ENCODE data around the gene EQTN.

EQTN gene

GRCh38 chr9:27336126-27336525, 39.2 kb upstream of the EQTN start:
- no peaks in the 10 kb centered on the region for H3K36me3 ChIP-seq
- intact Hi-C loops (cut with DNase I; ENCODE audit: low total_unique reads), result no loop called here
- no peak for TF ChIP-seq CTCF (IDR thresholded peaks at IDR 0.05)
- H3K27ac ChIP-seq, result peak overlapping the region in 1 of 2 donors; percentile 66
- peaks cover 10 to 56% (median 48%) of the 10 kb centered on the region in 4 donors for H3K4me1 ChIP-seq
- H3K27me3 ChIP-seq, result no peaks in the 10 kb centered on the region
- DNase-seq, result no peak
- H3K4me3 ChIP-seq, result no peak overlapping the region
- H3K9me3 ChIP-seq, result no peaks in the 10 kb centered on the region

- Histone ChIP-seq H3K4me1 (peaks cover 7 to 45% (median 38%) of the 10 kb centered on the region in 4 donors), H3K36me3 (peaks cover 0 to 5% (median 3%) of the 10 kb centered on the region in 3 donors), H3K9me3 (no peaks in the 10 kb centered on the region), H3K27me3 (no peaks in the 10 kb centered on the region), H3K27ac (no peak overlapping the region), H3K4me3 (no peak overlapping the region)
- DNase-seq, result no peak
- no peak for TF ChIP-seq CTCF (IDR thresholded peaks at IDR 0.05)
- intact Hi-C loops (cut with DNase I; ENCODE audit: low total_unique reads), result no loop called here
Measured at GRCh38 chr9:27335075-27335474, 38.1 kb upstream of the EQTN start.

- DNase-seq, result peak; percentile 70 to 84
- no peak overlapping the region for H3K4me3 ChIP-seq
- peaks cover 6 to 29% (median 23%) of the 10 kb centered on the region in 4 donors for H3K4me1 ChIP-seq
- no peaks in the 10 kb centered on the region for H3K27me3 ChIP-seq
- H3K9me3 ChIP-seq, result no peaks in the 10 kb centered on the region
- TF ChIP-seq CTCF (IDR thresholded peaks at IDR 0.05), result peak; percentile 87 to 91
- peaks cover 5 to 11% (median 7%) of the 10 kb centered on the region in 3 donors for H3K36me3 ChIP-seq
- peak overlapping the region in 1 of 2 donors; percentile 2 for H3K27ac ChIP-seq
- intact Hi-C loops (cut with DNase I; ENCODE audit: low total_unique reads), result loop anchor here (2.0 kb wide), 1 partner anchor 215 kb away; no protein-coding TSS in a partner anchor
Measured at GRCh38 chr9:27333241-27334052, 36.5 kb upstream of the EQTN start.

GRCh38 chr9:27331393-27331792, 34.4 kb upstream of the EQTN start:
- H3K9me3 ChIP-seq, result no peaks in the 10 kb centered on the region
- no peak for TF ChIP-seq CTCF (IDR thresholded peaks at IDR 0.05)
- peaks cover 0 to 9% (median 6%) of the 10 kb centered on the region in 4 donors for H3K4me1 ChIP-seq
- H3K36me3 ChIP-seq, result peaks cover 5 to 11% (median 7%) of the 10 kb centered on the region in 3 donors
- no peak for DNase-seq
- H3K27me3 ChIP-seq, result no peaks in the 10 kb centered on the region
- H3K4me3 ChIP-seq, result no peak overlapping the region
- H3K27ac ChIP-seq, result no peak overlapping the region
- intact Hi-C loops (cut with DNase I; ENCODE audit: low total_unique reads), result no loop called here

GRCh38 chr9:27329291-27329690, 32.3 kb upstream of the EQTN start:
- no peak for DNase-seq
- no peaks in the 10 kb centered on the region for H3K9me3 ChIP-seq

More at GRCh38 chr9:27329291-27329690, 32.3 kb upstream of the EQTN start:
- H3K27me3 ChIP-seq, result no peaks in the 10 kb centered on the region
- peaks cover 5 to 11% (median 7%) of the 10 kb centered on the region in 3 donors for H3K36me3 ChIP-seq
- H3K27ac ChIP-seq, result no peak overlapping the region
- peaks cover 0 to 9% (median 6%) of the 10 kb centered on the region in 4 donors for H3K4me1 ChIP-seq
- no peak overlapping the region for H3K4me3 ChIP-seq
- no peak for TF ChIP-seq CTCF (IDR thresholded peaks at IDR 0.05)
- intact Hi-C loops (cut with DNase I; ENCODE audit: low total_unique reads), result no loop called here
